Measurements from ENCODE around the gene ITPA. TPM values are rescaled to one million over a fixed set of nuclear protein-coding genes. Genes with fewer than 3 reads are reported as not detected.
A peak's percentile ranks its signal among the peaks of the same experiment; 100 is the strongest.

Gene ITPA
- total and polyA plus RNA-seq, 2 of the 13 experiments (the other 11 are each of a cell fraction or from before 2014, with no cell fraction given): 60.1 to 103 TPM

GRCh38 chr20:3224681-3225421, 15.6 kb downstream of the ITPA start (continued):
- TF ChIP-seq ZGPAT (CRISPR knock-in tag; IDR thresholded peaks at IDR 0.05): peak; percentile 98
- TF ChIP-seq DBP (CRISPR knock-in tag; IDR thresholded peaks at IDR 0.05; ENCODE audit: not compliant biosample characterization): no peak
- no peak for TF ChIP-seq KLF11 (CRISPR knock-in tag; IDR thresholded peaks at IDR 0.05)
- peak; percentile 84 for TF ChIP-seq FOXA3 (CRISPR knock-in tag; IDR thresholded peaks at IDR 0.05)
- TF ChIP-seq PRPF4 (IDR thresholded peaks at IDR 0.05; ENCODE audit: low read depth, low read length, poor library complexity, severe bottlenecking): no peak
- peak; percentile 40; the same call in 1 of the 2 replicates for TF ChIP-seq ZNF12 (CRISPR knock-in tag; IDR thresholded peaks at IDR 0.05)
- peak; percentile 95; the same call in 1 of the 2 replicates for TF ChIP-seq ZNF460 (CRISPR knock-in tag; IDR thresholded peaks at IDR 0.05; ENCODE audit: borderline replicate concordance)
- TF ChIP-seq GPBP1L1 (CRISPR knock-in tag; IDR thresholded peaks at IDR 0.05): no peak
- no peak; the same call in 1 of the 2 replicates for TF ChIP-seq ZNF777 (CRISPR knock-in tag; IDR thresholded peaks at IDR 0.05)
- TF ChIP-seq MBNL3 (CRISPR knock-in tag; conservative IDR thresholded peaks at IDR 0.05): no peak
- TF ChIP-seq RBM22 (optimal IDR thresholded peaks at IDR 0.05; ENCODE audit: low read length): no peak
- TF ChIP-seq SYNCRIP (IDR thresholded peaks at IDR 0.05; ENCODE audit: insufficient read depth, low read depth, low read length): no peak
- no peak for TF ChIP-seq REXO4 (CRISPR knock-in tag; IDR thresholded peaks at IDR 0.05; ENCODE audit: borderline replicate concordance)
- peak; percentile 67; the same call in 1 of the 2 replicates for TF ChIP-seq PITX1 (CRISPR knock-in tag; IDR thresholded peaks at IDR 0.05)
- no peak for TF ChIP-seq ZFP82 (CRISPR knock-in tag; IDR thresholded peaks at IDR 0.05; ENCODE audit: borderline replicate concordance)
- TF ChIP-seq ZBED4 (CRISPR knock-in tag; IDR thresholded peaks at IDR 0.05; ENCODE audit: borderline replicate concordance): no peak
- no peak for TF ChIP-seq ZNF230 (CRISPR knock-in tag; IDR thresholded peaks at IDR 0.05)
- no peak for TF ChIP-seq STAG1 (CRISPR knock-in tag; IDR thresholded peaks at IDR 0.05)
- no peak for TF ChIP-seq EHMT2 (IDR thresholded peaks at IDR 0.05; ENCODE audit: borderline replicate concordance, low read depth, low read length)
- TF ChIP-seq TRIM24 (CRISPR knock-in tag; IDR thresholded peaks at IDR 0.05): no peak
- TF ChIP-seq POLR2AphosphoS2 (IDR thresholded peaks at IDR 0.05; ENCODE audit: low read depth, low read length): no peak

All from HepG2 (cell line).